NB4 (cell line): Measurements from ENCODE around the gene PRKAR1B.

Experiments
- DNase-seq: peaks from one replicate; pipeline ENCODE4 v3.0.0; 2010; ENCODE audit warnings: low read depth
- H3K4me3 ChIP-seq: one replicate; pipeline ENCODE4 v1.5.1; 2011; ENCODE audit warnings: mild to moderate bottlenecking, low read depth, low read length, moderate library complexity
- CTCF ChIP-seq: IDR thresholded peaks from one replicate; pipeline ENCODE4 v1.5.1; 2012; ENCODE audit warnings: low read depth, low read length
- MYC ChIP-seq: IDR thresholded peaks from 2 replicates; pipeline ENCODE4 v1.6.1; 2011; ENCODE audit warnings: low read depth, low read length
- POLR2A ChIP-seq: IDR thresholded peaks from 2 replicates; pipeline ENCODE4 v1.6.1; 2011; ENCODE audit warnings: mild to moderate bottlenecking; ENCODE audit not compliant: insufficient read length; ENCODE audit errors: extremely low read depth
- TF ChIP-seq, protein P1 (sequence below): IDR thresholded peaks from 2 replicates; pipeline ENCODE4 v1.6.1; 2011; ENCODE audit warnings: low read depth, low read length

The PRKAR1B gene

GRCh38 chr7:604884-605531, 122.1 kb downstream of the PRKAR1B start:
- peak overlapping the region; percentile 51 for H3K4me3 ChIP-seq
- DNase-seq: no peak
- TF ChIP-seq CTCF (no peak), MYC (no peak), POLR2A (no peak)
- TF ChIP-seq, protein P1, sequence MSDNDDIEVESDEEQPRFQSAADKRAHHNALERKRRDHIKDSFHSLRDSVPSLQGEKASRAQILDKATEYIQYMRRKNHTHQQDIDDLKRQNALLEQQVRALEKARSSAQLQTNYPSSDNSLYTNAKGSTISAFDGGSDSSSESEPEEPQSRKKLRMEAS: no peak

GRCh38 chr7:604001-604883, 122.8 kb downstream of the PRKAR1B start:
- peak; percentile 52 for TF ChIP-seq POLR2A
- peak; percentile 93 for TF ChIP-seq MYC
- TF ChIP-seq, protein P1: peak; percentile 98
- no peak for TF ChIP-seq CTCF
- peak overlapping the region; percentile 51 for H3K4me3 ChIP-seq
- peak; percentile 96 for DNase-seq

DNA sequence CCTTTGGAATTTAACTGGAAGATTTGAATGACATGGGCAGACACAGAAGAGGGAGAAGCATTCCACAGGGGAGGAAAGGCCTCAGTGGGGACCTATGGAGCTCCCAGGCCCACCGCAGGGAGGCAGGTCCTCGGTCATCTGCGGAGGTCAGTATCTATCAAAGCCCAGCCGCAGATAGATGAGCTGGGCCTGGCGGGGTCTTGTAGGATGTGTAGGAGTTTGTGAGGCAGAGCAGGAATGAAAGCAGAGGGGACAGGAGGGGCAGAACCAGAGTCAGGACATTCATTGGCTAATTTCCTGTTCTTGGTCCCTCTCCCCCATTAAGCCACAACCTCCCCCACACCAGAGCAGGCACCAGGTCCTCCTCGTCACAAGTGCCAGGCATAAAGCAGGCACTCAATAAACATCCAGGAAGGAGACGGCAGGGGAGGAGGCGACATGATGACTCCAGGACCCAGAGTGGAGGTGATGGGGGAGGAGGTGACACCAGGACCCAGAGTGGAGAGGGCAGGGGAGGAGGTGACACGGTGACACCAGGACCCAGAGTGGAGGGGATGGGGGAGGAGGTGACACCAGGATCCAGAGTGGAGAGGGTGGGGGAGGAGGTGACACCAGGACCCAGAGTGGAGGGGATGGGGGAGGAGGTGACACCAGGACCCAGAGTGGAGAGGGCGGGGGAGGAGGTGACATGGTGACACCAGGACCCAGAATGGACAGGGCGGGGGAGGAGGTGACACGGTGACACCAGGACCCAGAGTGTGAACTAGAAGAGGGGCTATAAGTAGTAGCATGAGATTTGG, 123.7 kb downstream of the PRKAR1B start:
- no peak overlapping the region for H3K4me3 ChIP-seq
- no peak for TF ChIP-seq POLR2A
- TF ChIP-seq, protein P1: no peak
- no peak for TF ChIP-seq CTCF
- TF ChIP-seq MYC: no peak
- DNase-seq: peak; percentile 87

DNA sequence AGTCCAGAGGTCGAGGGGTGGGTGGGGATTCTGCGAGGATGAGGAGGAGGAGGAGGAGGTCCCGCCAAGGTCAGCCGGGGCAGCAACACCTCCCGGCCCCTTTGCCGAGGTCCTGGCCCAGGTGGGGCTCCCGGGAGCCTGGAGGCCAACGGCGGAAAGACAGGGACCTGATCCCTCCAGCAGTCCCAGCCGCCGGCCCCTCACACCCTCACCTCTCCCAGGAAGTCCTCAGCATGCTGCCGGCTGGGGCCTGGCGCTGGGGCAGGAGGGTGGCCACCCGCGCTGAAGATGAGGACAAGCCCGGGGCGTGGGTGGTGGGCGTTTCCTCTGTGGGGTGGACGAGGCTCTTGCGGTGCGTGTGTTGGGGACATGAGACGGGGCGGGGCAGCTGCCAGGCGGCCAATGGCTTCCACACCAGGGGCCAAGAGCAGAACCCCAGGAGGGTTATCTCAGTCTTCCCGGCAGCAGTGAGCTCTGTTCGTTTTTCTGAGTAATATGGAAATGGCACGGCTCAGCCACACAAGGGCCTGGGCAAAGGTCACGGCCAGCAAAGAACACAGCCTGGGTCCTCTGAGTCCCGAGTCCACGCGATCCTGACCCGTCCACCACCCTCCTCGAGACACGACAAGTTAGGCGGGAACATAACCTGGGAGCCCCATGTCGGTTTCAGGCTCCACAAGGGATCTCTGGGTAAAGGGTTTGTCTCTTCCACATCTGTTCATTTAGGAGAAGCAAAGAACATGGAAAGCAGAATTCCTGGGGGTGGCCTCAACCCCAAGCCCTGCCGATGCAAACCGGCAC, 124.5 kb downstream of the PRKAR1B start:
- TF ChIP-seq, protein P1: no peak
- TF ChIP-seq MYC (no peak), POLR2A (no peak), CTCF (no peak)
- H3K4me3 ChIP-seq: no peak overlapping the region
- no peak for DNase-seq

GRCh38 chr7:601595-602340, 125.3 kb downstream of the PRKAR1B start:
- H3K4me3 ChIP-seq: no peak overlapping the region
- peak; percentile 49 for DNase-seq

More at GRCh38 chr7:601595-602340, 125.3 kb downstream of the PRKAR1B start:
- no peak for TF ChIP-seq POLR2A
- TF ChIP-seq MYC: no peak
- TF ChIP-seq CTCF: no peak
